Activated CD8-positive, alpha-beta memory T cell treated with anti-CD3 and anti-CD28 coated beads for 48 hours (primary cell): ENCODE results near the gene OPN1SW.

Experiments used
- DNase-seq, 3 experiments: peaks; one replicate each; pipeline ENCODE4 v3.0.0-alpha.2; 2020; ENCODE audit warnings: low read depth in 2 of 3, low spot score in 2 of 3

The OPN1SW gene

GRCh38 chr7:128759242-128759641 lies 16.4 kb downstream of the OPN1SW start:
- DNase-seq, result no peak

- no peak for DNase-seq
These were observed 17.0 kb downstream of the OPN1SW start for GRCh38 chr7:128758553-128758952.

- DNase-seq, result no peak
These were observed 18.4 kb downstream of the OPN1SW start for GRCh38 chr7:128757203-128757602.

- DNase-seq, result no peak
These were observed 19.6 kb downstream of the OPN1SW start for GRCh38 chr7:128755819-128756476.

- DNase-seq, result no peak
These were observed 20.3 kb downstream of the OPN1SW start for GRCh38 chr7:128755075-128755818.

- DNase-seq, result no peak
These were observed 23.3 kb downstream of the OPN1SW start for GRCh38 chr7:128752251-128752650.

DNA sequence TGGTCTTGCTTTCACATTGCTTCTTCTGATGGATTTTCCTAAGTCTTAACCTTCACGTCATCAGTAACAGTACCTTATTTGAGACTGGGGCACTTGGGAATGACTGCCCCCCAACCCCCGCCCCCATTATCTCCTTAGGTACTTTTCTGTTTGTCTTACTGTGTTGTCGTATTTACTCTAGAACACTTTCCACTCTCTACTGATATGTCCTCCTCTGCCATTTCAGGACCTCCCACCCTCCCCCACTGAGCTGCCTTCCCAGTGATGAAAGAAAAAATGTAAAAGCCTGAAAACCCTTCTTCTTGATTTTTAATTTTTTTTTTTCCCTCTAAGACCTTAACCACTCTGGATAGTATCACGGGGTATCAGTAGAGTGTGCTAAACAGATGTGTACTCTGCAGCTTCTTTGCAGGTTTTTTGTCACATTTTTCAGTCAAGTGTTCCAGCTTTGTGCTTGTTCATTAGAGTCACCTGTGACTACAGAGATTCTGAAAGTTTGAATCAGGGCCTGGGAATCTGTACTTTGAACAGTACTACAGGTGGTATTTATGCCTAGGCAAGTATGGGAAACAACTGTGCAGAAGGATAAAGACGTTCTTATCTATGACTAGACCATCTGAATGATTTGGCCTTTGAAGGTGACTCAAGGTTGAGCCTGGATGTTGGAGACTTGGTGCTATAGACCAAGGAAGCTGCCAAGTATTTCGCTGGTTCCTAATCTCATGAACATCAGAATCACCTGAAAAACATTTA lies 28.1 kb downstream of the OPN1SW start:
- DNase-seq, result no peak

DNA sequence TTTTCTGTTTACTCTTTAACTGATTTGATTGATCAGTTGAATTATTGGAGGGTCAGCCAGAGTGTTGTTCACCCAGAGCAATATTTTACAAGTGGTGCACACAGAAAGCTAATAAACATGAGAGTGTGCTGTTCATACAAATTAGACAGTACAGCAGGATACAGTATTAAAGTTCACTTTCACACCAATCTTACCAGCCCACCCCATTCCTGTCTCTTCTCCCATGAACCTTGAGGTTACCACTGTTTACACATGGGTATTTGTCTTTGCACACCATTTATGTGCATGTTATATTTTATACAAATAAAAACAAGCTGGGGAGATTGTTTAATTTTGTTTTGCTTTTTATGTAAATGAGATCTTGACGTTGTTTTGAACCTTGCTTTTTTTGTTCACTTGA lies 29.9 kb downstream of the OPN1SW start:
- no peak for DNase-seq

- no peak for DNase-seq
These were observed 31.2 kb downstream of the OPN1SW start for GRCh38 chr7:128744366-128744905.

GRCh38 chr7:128743112-128743772 lies 32.4 kb downstream of the OPN1SW start:
- DNase-seq, result no peak

DNA sequence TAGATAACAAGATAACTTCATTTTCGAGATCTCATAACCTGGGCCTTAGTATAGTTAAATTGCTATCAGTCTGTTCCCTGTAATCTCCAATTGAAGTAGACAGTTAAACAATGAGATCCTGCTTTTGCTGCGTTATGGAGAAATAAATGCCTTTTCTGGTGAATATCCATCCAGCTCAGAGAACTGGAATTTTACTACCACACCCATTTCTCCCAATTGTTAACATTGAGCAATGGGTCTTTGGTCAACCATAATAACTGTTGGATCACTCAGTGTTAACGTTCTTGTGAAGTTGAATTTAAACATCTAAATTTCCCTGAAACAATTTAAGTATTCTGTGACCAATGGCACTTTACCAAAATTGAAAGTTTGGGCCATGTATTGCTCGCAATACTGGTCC lies 33.4 kb downstream of the OPN1SW start:
- no peak for DNase-seq

GRCh38 chr7:128741491-128741890 lies 34.1 kb downstream of the OPN1SW start:
- DNase-seq, result no peak

DNA sequence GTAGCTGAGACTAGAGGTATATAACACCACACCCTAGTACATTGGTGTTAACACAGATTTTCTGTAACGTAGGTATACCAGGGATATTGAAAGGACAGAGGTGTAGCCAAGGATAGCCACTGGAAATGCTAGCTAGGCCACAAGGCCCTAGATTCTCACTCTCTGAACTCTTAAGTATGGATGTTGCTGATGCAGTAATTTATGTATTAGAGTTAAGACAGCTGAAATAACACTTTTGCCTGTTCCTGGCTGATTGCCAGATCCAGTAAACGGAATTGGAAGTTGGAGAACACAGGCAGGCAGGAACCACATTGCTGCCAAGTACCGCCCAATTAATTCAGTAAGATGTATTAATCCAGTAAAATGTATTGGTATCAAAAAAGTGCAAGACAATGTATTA lies 34.6 kb downstream of the OPN1SW start:
- DNase-seq, result no peak

- no peak for DNase-seq
These were observed 35.5 kb downstream of the OPN1SW start for GRCh38 chr7:128739990-128740682.

DNA sequence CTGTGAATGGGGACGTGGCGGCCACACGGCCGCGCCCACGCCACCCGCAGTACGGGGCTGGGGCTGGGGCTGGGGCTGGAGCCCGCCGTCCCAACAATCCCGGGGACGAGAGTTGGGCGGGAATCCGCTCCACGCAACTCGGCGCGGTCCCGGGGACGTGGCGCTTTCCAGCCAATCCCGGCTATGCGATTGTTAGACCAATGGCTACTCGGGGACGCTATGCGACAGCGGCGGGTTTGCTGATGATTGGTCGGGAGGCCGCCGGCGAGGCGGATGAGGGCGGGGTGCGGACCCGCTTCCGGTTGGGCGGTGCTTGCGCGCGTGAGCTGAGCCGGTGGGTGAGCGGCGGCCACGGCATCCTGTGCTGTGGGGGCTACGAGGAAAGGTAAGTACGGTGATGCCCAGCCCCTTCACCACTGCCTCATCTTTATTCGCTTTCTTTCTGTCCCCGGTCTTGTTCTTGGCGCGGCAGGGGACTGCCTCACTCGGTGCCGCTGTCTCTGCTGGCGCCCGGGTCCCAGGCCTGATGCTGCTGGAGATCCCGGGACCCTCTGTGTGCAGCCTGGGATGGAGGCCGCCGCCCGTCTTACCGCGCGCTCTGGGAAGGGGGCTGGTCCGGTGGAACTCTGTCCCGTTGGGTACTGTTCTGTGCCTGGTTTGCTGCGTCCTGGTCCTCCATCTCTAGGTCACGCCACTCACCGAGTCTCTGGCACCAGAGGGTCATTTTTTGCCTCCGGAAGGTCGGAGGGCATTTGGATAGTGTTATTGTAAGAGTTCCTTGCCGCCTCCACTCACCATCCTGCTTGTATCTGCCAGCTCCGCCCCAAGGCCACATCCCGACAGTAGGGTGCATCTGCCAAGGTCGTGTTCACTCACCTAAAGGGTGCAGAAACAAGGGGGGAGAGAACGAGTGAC lies 36.3 kb downstream of the OPN1SW start, which contains the start of gene CALU:
Gene CALU, plus strand, starts transcription at position 312 of the 915 bp plus-strand sequence. CDS start 9,225 bp downstream, outside the sequence.
- DNase-seq, result peak; percentile 74 to 91 (median 89)

GRCh38 chr7:128738570-128739047 lies 37.0 kb downstream of the OPN1SW start:
- no peak for DNase-seq

DNA sequence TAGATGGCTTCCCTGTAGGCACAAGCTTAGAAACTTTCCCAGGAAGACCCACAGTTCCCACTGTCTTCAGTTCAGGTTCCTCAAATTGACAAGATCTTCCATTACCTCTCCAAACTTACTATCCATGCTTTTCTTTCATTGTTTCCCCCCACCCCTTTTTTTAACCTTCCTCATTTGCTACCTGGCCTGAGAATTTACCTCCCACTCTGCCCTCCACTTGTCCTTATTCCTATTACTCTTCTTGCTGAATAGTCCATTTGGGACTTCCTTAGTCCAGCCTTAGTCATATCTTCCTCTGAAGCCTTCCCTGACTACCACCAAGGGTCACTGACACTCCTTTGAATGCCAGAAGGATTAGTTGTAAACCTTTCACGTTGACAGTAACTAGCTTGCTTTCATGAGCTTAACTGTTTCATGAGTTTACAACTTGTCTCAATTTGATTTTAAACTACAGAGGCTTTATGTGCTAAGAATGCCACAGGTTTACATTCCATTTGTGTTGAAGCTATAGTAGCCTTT lies 37.7 kb downstream of the OPN1SW start:
- no peak for DNase-seq

DNA sequence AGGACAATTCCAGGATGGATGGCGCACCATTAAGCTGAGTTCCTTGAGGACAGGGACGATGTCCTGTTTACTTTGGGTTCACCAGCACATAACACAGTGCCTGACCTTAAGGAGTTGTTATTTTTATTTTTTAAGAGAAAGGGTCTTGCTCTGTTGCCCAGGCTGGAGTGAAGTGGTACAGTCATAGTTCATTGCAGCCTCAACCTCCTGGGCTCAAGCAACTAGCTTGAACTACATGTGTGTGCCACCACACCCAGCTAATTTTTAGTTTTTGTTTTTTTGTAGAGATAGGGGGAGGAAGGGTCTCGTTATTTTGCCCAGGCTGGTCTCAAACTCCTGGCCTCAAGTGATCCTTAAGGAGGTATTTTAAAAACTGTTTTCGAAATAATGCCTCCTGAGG lies 38.2 kb downstream of the OPN1SW start:
- no peak for DNase-seq

- no peak for DNase-seq
These were observed 40.2 kb downstream of the OPN1SW start for GRCh38 chr7:128735436-128735835.
